K562 (cell line): ENCODE measurements around the gene AIDA. TPM values are rescaled to one million over a fixed set of nuclear protein-coding genes. Genes with fewer than 3 reads are reported as not detected.

ENCODE experiments used
- ARHGAP35 ChIP-seq: fragments of 450-650 bp; IDR thresholded peaks from 2 replicates; pipeline ENCODE4 v1.6.1; 2018; ENCODE audit not compliant: partially characterized antibody
- ATF1 ChIP-seq, 2 experiments: fragments of 450-650 bp in 1 of 2; IDR thresholded peaks; 2 replicates each; pipeline ENCODE4 v1.6.1; 2016; ENCODE audit warnings: missing compliant biosample characterization in 1 of 2, missing genetic modification characterization in 1 of 2
- BHLHE40 ChIP-seq: IDR thresholded peaks from 2 replicates; pipeline ENCODE4 v1.6.1; 2011; ENCODE audit warnings: low read length, improper control_type of control experiment
- BMI1 ChIP-seq: fragments of 150-350 bp; IDR thresholded peaks from 2 replicates; pipeline ENCODE4 v1.6.1; 2014; ENCODE audit warnings: low read length
- E2F3 ChIP-seq: fragments of 250-450 bp; sonication (Bioruptor Pico); IDR thresholded peaks from 2 replicates; pipeline ENCODE4 v1.4.0; 2020; ENCODE audit warnings: mild to moderate bottlenecking
- FOXA1 ChIP-seq: fragments of 450-650 bp; IDR thresholded peaks from 2 replicates; pipeline ENCODE4 v1.6.1; 2016; ENCODE audit warnings: mild to moderate bottlenecking, borderline replicate concordance
- FOXJ3 ChIP-seq: sonication (generic); formaldehyde crosslinking; IDR thresholded peaks from 2 replicates; pipeline ENCODE4 v1.4.0; 2020; ENCODE audit warnings: mild to moderate bottlenecking, missing genetic modification reagents
- HSF4 ChIP-seq: fragments of 250-450 bp; sonication (Bioruptor Pico); IDR thresholded peaks from 2 replicates; pipeline ENCODE4 v2.1.2; 2022; ENCODE audit warnings: mild to moderate bottlenecking, moderate library complexity, borderline replicate concordance
- KDM1A ChIP-seq, 2 experiments: fragments of 450-650 bp; IDR thresholded peaks; 2 replicates each; pipeline ENCODE4 v1.6.1; 2016; ENCODE audit warnings: mild to moderate bottlenecking in 2 of 2
- KLF6 ChIP-seq: fragments of 250-450 bp; sonication (Bioruptor Pico); IDR thresholded peaks from 2 replicates; pipeline ENCODE4 v1.4.0; 2020; ENCODE audit warnings: mild to moderate bottlenecking, moderate library complexity, borderline replicate concordance
- MXI1 ChIP-seq: IDR thresholded peaks from 2 replicates; pipeline ENCODE4 v1.6.1; 2011; ENCODE audit warnings: low read depth, mild to moderate bottlenecking, improper control_type of control experiment, low read length
- MYC ChIP-seq, 2 experiments: fragments of 250-450 bp in 1 of 2; sonication (Bioruptor Pico) in 1 of 2; IDR thresholded peaks; 2 replicates each; pipeline versions ENCODE4 v1.5.1 to v1.6.1; 2012 to 2021; ENCODE audit warnings: low read depth in 2 of 2, borderline replicate concordance in 1 of 2, improper control_type of control experiment in 1 of 2, low read length in 1 of 2, mild to moderate bottlenecking in 1 of 2, moderate library complexity in 1 of 2
- MYNN ChIP-seq, 2 experiments: sonication (generic); formaldehyde crosslinking in 1 of 2; IDR thresholded peaks; 2 replicates each; pipeline versions ENCODE4 v1.5.0 to v1.6.1; 2016 to 2020; ENCODE audit warnings: antibody characterized with exemption in 1 of 2, missing genetic modification reagents in 1 of 2
- PCBP1 ChIP-seq: fragments of 200-400 bp; formaldehyde crosslinking; IDR thresholded peaks from 2 replicates; pipeline ENCODE4 v1.6.1; 2018; ENCODE audit warnings: mild to moderate bottlenecking, low read depth, low read length; ENCODE audit not compliant: poor library complexity, severe bottlenecking
- PHF20 ChIP-seq: fragments of 450-650 bp; IDR thresholded peaks from 2 replicates; pipeline ENCODE4 v1.6.1; 2018; ENCODE audit not compliant: partially characterized antibody
- POLR2H ChIP-seq: IDR thresholded peaks from 2 replicates; pipeline ENCODE4 v1.6.1; 2016; ENCODE audit warnings: missing genetic modification characterization, low read depth, mild to moderate bottlenecking, control low read depth, missing compliant biosample characterization, moderate library complexity
- SIN3A ChIP-seq, 2 experiments: fragments of 150-350 bp in 1 of 2; IDR thresholded peaks; 2 replicates each; pipeline ENCODE4 v1.6.1; 2011 to 2016; ENCODE audit warnings: borderline replicate concordance in 2 of 2, low read depth in 2 of 2, low read length in 2 of 2, mild to moderate bottlenecking in 2 of 2, moderate library complexity in 2 of 2; ENCODE audit not compliant: control insufficient read depth in 1 of 2
- STAT5B ChIP-seq: fragments of 250-450 bp; sonication (Bioruptor Pico); IDR thresholded peaks from 2 replicates; pipeline ENCODE4 v1.8.0; 2021; ENCODE audit warnings: mild to moderate bottlenecking, inconsistent platforms
- TCF7 ChIP-seq: sonication (generic); IDR thresholded peaks from 2 replicates; pipeline ENCODE4 v1.6.1; 2016; ENCODE audit warnings: antibody characterized with exemption, borderline replicate concordance
- XRCC3 ChIP-seq: fragments of 450-650 bp; IDR thresholded peaks from 2 replicates; pipeline ENCODE4 v1.6.1; 2017; ENCODE audit warnings: mild to moderate bottlenecking, moderate library complexity
- ZNF239 ChIP-seq: fragments of 250-450 bp; sonication (Bioruptor Pico); IDR thresholded peaks from 2 replicates; pipeline ENCODE4 v1.4.0; 2020; ENCODE audit warnings: mild to moderate bottlenecking
- ZNF561 ChIP-seq: fragments of 450-650 bp; formaldehyde crosslinking; conservative IDR thresholded peaks from 2 replicates; pipeline ENCODE4 v1.4.0; 2020; ENCODE audit warnings: mild to moderate bottlenecking, moderate library complexity
- polyA plus RNA-seq, 8 experiments: library from polyadenylated mRNA; depleted of rRNA in 4 of 8; stranded (reverse) in 5 of 8; unstranded in 3 of 8; fragments of >200 nt; fragmentation: Nextera tagmentation in 2 of 8; fragmentation: Illumina TruSeq in 1 of 8; extraction: Ambion mirVana in 2 of 8; extraction: Trizol in 1 of 8; gene quantifications; 2 replicates each; pipeline versions ENCODE4 v1.2.1 to v1.2.3, GENCODE V29; 2011 to 2014; ENCODE audit warnings: inconsistent platforms in 1 of 8, missing spikeins in 1 of 8
- total RNA-seq, 7 experiments: library from RNA; depleted of rRNA in 6 of 7; stranded (reverse); fragments of >200 nt in 6 of 7; fragmentation: Illumina TruSeq in 2 of 7; extraction: Trizol in 2 of 7; gene quantifications; 2 replicates each; pipeline versions ENCODE4 v1.2.1 to v1.2.3, GENCODE V29; 2011 to 2021; ENCODE audit warnings: low replicate concordance in 1 of 7
- TF ChIP-seq, protein P1 (sequence below): fragments of 250-450 bp; sonication (Bioruptor Pico); IDR thresholded peaks from 2 replicates; pipeline ENCODE4 v1.8.0; 2021; ENCODE audit warnings: moderate library complexity, mild to moderate bottlenecking, inconsistent platforms
- TF ChIP-seq, protein P2 (sequence below): sonication (generic); formaldehyde crosslinking; IDR thresholded peaks from 2 replicates; pipeline ENCODE4 v1.8.0; 2022; ENCODE audit warnings: mild to moderate bottlenecking, low read depth, missing genetic modification reagents
- TF ChIP-seq, protein P3 (sequence below): fragments of 250-450 bp; sonication (Bioruptor Pico); IDR thresholded peaks from 2 replicates; pipeline ENCODE4 v1.8.0; 2022; ENCODE audit warnings: moderate library complexity, mild to moderate bottlenecking, inconsistent platforms

The AIDA gene
- total and polyA plus RNA-seq, 9 of the 15 experiments (the other 6 are each of a cell fraction or from before 2014, with no cell fraction given), result 18.2 to 77.9 (median 24.9) TPM

DNA sequence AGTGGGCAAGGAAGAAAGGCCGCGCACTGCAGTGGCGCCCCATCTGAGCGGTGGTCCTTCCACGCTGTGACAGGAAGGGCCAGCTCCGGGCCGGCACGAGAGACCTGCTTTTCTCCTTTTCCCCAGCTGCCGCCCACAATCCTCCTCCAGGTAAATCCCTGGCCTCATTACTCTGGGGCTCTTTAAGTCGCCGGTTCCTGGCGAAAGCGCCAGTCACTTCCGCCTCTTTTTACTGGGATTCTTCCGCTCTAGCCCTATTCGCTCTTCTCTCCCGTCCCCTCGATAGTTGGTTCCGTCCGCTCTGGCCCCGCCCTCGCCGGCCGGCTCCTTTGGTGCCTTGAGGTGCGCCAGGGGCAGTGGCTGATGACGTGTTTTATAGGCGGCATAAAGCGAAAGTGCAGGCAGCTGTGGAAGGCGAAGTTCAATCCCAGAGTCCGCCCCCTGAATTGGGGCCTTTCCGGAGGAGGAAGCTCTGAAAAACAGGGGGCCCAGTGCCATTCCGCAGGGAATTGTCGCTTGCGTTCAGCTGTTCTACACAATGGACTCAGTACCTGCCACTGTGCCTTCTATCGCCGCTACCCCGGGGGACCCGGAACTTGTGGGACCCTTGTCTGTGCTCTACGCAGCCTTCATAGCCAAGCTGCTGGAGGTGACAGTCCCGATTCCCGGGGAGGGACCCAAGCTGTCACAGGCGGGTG lies 68.2 kb downstream of the AIDA start (continued):
- TF ChIP-seq MXI1, result peak; percentile 75; the same call in 1 of the 2 replicates
- no peak for TF ChIP-seq FOXJ3 (CRISPR knock-in tag)
- TF ChIP-seq, protein P1, sequence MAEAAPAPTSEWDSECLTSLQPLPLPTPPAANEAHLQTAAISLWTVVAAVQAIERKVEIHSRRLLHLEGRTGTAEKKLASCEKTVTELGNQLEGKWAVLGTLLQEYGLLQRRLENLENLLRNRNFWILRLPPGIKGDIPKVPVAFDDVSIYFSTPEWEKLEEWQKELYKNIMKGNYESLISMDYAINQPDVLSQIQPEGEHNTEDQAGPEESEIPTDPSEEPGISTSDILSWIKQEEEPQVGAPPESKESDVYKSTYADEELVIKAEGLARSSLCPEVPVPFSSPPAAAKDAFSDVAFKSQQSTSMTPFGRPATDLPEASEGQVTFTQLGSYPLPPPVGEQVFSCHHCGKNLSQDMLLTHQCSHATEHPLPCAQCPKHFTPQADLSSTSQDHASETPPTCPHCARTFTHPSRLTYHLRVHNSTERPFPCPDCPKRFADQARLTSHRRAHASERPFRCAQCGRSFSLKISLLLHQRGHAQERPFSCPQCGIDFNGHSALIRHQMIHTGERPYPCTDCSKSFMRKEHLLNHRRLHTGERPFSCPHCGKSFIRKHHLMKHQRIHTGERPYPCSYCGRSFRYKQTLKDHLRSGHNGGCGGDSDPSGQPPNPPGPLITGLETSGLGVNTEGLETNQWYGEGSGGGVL (CRISPR knock-in tag), result no peak
- TF ChIP-seq, protein P2, sequence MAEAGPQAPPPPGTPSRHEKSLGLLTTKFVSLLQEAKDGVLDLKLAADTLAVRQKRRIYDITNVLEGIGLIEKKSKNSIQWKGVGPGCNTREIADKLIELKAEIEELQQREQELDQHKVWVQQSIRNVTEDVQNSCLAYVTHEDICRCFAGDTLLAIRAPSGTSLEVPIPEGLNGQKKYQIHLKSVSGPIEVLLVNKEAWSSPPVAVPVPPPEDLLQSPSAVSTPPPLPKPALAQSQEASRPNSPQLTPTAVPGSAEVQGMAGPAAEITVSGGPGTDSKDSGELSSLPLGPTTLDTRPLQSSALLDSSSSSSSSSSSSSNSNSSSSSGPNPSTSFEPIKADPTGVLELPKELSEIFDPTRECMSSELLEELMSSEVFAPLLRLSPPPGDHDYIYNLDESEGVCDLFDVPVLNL (CRISPR knock-in tag), result no peak
- no peak for TF ChIP-seq FOXA1
- TF ChIP-seq HSF4 (CRISPR knock-in tag), result no peak
- peak; percentile 80 for TF ChIP-seq MYC (IDR thresholded peaks at IDR 0.05; ENCODE audit: low read depth, low read length)
- TF ChIP-seq MYC (CRISPR knock-in tag; IDR thresholded peaks at IDR 0.05; ENCODE audit: borderline replicate concordance, low read depth), result no peak
- peak; percentile 91 for TF ChIP-seq BHLHE40
- TF ChIP-seq ZNF239 (CRISPR knock-in tag), result no peak
- peak; percentile 92 for TF ChIP-seq POLR2H (tag)
- no peak for TF ChIP-seq STAT5B (CRISPR knock-in tag)
- no peak for TF ChIP-seq KLF6
- TF ChIP-seq XRCC3, result no peak
- TF ChIP-seq ZNF561 (CRISPR knock-in tag), result no peak
- TF ChIP-seq PCBP1, result no peak
- TF ChIP-seq ATF1 (CRISPR knock-in tag; IDR thresholded peaks at IDR 0.05), result peak; percentile 95
- TF ChIP-seq ATF1 (tag; IDR thresholded peaks at IDR 0.05), result peak; percentile 99
- no peak for TF ChIP-seq E2F3 (CRISPR knock-in tag)
- no peak; the same call in 1 of the 2 replicates for TF ChIP-seq MYNN (IDR thresholded peaks at IDR 0.05)
- no peak for TF ChIP-seq MYNN (CRISPR knock-in tag; IDR thresholded peaks at IDR 0.05)
- TF ChIP-seq SIN3A (IDR thresholded peaks at IDR 0.05; ENCODE audit: borderline replicate concordance in 2 of 2, control insufficient read depth in 1 of 2, low read depth in 2 of 2, low read length in 2 of 2), result peak; percentile 87 to 98
- TF ChIP-seq ARHGAP35, result no peak
- TF ChIP-seq KDM1A (IDR thresholded peaks at IDR 0.05), result no peak; a peak in 1 of 4 replicates
- TF ChIP-seq TCF7, result peak; percentile 85
- TF ChIP-seq, protein P3, sequence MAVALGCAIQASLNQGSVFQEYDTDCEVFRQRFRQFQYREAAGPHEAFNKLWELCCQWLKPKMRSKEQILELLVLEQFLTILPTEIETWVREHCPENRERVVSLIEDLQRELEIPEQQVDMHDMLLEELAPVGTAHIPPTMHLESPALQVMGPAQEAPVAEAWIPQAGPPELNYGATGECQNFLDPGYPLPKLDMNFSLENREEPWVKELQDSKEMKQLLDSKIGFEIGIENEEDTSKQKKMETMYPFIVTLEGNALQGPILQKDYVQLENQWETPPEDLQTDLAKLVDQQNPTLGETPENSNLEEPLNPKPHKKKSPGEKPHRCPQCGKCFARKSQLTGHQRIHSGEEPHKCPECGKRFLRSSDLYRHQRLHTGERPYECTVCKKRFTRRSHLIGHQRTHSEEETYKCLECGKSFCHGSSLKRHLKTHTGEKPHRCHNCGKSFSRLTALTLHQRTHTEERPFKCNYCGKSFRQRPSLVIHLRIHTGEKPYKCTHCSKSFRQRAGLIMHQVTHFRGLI (CRISPR knock-in tag), result no peak
- peak; percentile 97 for TF ChIP-seq PHF20
- TF ChIP-seq BMI1, result no peak
